Heart right ventricle (tissue), 16 donors: ENCODE results near the gene RAD51B. TPM values are rescaled to one million over a fixed set of nuclear protein-coding genes. Genes with fewer than 3 reads are reported as not detected.
A peak's percentile ranks its signal among the peaks of the same experiment; 100 is the strongest.

ENCODE experiments used
- ATAC-seq, 8 donors: fragments of 200-7000 bp; cut with Tn5 transposase; one replicate each; pipeline ENCODE4 v1.9.1; 2020; ENCODE audit warnings: mild to moderate bottlenecking in 8 of 8, moderate library complexity in 8 of 8, moderate number of reproducible peaks in 1 of 8
- DNase-seq, 2 donors: peaks; one replicate each; pipeline ENCODE4 v3.0.0-alpha.2; 2020
- H3K27ac ChIP-seq, 10 donors: fragments of 200-600 bp; sonication (generic) in 2 of 10; one replicate each; pipeline versions ENCODE4 v1.5.0 to v1.8.0; 2020 to 2022; ENCODE audit warnings: mild to moderate bottlenecking in 3 of 10
- H3K27me3 ChIP-seq, 7 donors: fragments of 200-600 bp; one replicate each; pipeline ENCODE4 v1.8.0; 2021 to 2022; ENCODE audit warnings: mild to moderate bottlenecking in 2 of 7
- H3K36me3 ChIP-seq, 9 donors: fragments of 200-600 bp; sonication (generic) in 1 of 9; one replicate each; pipeline versions ENCODE4 v1.5.0 to v1.8.0; 2020 to 2022; ENCODE audit warnings: mild to moderate bottlenecking in 2 of 9
- H3K4me1 ChIP-seq, 9 donors: fragments of 200-600 bp; sonication (generic) in 1 of 9; one replicate each; pipeline versions ENCODE4 v1.5.0 to v1.8.0; 2020 to 2022; ENCODE audit warnings: mild to moderate bottlenecking in 4 of 9
- H3K4me3 ChIP-seq, 10 donors: fragments of 200-600 bp; sonication (generic) in 2 of 10; one replicate each; pipeline versions ENCODE4 v1.5.0 to v1.8.0; 2020 to 2022; ENCODE audit warnings: mild to moderate bottlenecking in 7 of 10, moderate library complexity in 2 of 10
- H3K9me3 ChIP-seq, 11 donors: fragments of 200-600 bp in 10 of 11; sonication (generic) in 2 of 11; one replicate each; pipeline versions ENCODE4 v1.5.0 to v1.8.0; 2013 to 2022; ENCODE audit warnings: mild to moderate bottlenecking in 2 of 11, control low read depth in 1 of 11, moderate library complexity in 1 of 11
- CTCF ChIP-seq, 9 donors: fragments of 200-600 bp; sonication (generic) in 2 of 9; IDR thresholded peaks; one replicate each; pipeline versions ENCODE4 v1.5.0 to v1.8.0; 2021 to 2022; ENCODE audit warnings: antibody characterized with exemption in 9 of 9, mild to moderate bottlenecking in 5 of 9, moderate library complexity in 1 of 9
- WGBS, 2 donors: extraction: QIAGEN DNeasy Blood & Tissue Kit; methylation state at CpG; one replicate each; pipeline ENCODE4 v1.1.7; 2013; ENCODE audit warnings: inconsistent platforms in 1 of 2; 5-methylcytosine and 5-hydroxymethylcytosine counted together
- intact Hi-C, 10 donors: fragments of 100-400 bp; cut with DNase I; formaldehyde crosslinking; loops; one replicate each; pipeline versions ENCODE4 v1.11.1 to v1.14.2; 2022
- polyA plus RNA-seq, 2 donors: library from polyadenylated mRNA; stranded (reverse); fragments of 200-250 nt; gene quantifications; one replicate each; pipeline ENCODE4 v1.2.3, GENCODE V29; 2013
- total RNA-seq, 10 donors: library from RNA; stranded (reverse); fragmentation: NEBNext Ultra II Directional in 3 of 10; extraction: Animal tissue kit (Norgen Biotek cat#: 25700) in 3 of 10; gene quantifications; one replicate each; pipeline versions ENCODE4 v1.2.1 to v1.2.4, GENCODE V29; 2021 to 2023
- donor health status: Arrhythmogenic right ventricular cardiomyopathy.
- donor health status: ischemic (EF 13 %, LVEDD 7.1; RV severe dilation, severe dysfunction).
- donor health status: healthy with polysubstance abuse.
- donor health status: DM: no; HTN: yes; CAD: no.
- donor health status: DM: no; HTN: no; CAD: no.
- donor health status: ischemic (EF 25% LVEDD 6.9; RV normal size, moderate dysfunction).
- donor health status: ischemic (EF 25% LVEDD 5.7; RV mildly dilated, moderate dysfunction).
- donor health status: healthy.
- donor health status: DM: yes; HTN: yes; CAD: no.
- donor health status: Ischemic cardiomyopathy.
- donor health status: ischemic (EF 35%, LVEDD 5.7; RV mildly dilated, moderate dysfunction).
- donor health status: nonischemic (EF 11% LVEDD 7.7; RV severe dilation, severe dysfunction).
- donor health status: DM: yes; HTN: yes; CAD: no.
- donor health status: PGD.
- donor health status: ischemic (EF 29% LVEDD 5.4; RV normal size, mild dysfunction).
- donor health status: nonischemic (EF 23%, LVEDD 6.1; RV moderate dilation, normal function).

RAD51B gene
- total and polyA plus RNA-seq, 12 donors = 0.88 to 8.6 (median 3.5) TPM

GRCh38 chr14:68559949-68560348 lies 740.4 kb downstream of the RAD51B start:
- intact Hi-C loops = no loop called here
- no peak overlapping the region for H3K27ac ChIP-seq
- 91 to 94% methylated on average over 5 of the region's 5 CpGs for WGBS, 2 donors
- ATAC-seq (no peak), DNase-seq (no peak)
- H3K4me3 ChIP-seq = no peak overlapping the region
- no peaks in the 10 kb centered on the region for H3K36me3 ChIP-seq
- no peaks in the 10 kb centered on the region for H3K9me3 ChIP-seq
- no peaks in the 10 kb centered on the region for H3K27me3 ChIP-seq
- no peak for TF ChIP-seq CTCF (IDR thresholded peaks at IDR 0.05)
- peaks cover 10 to 49% (median 36%) of the 10 kb centered on the region in 9 donors for H3K4me1 ChIP-seq

- 80 to 82% methylated on average over 10 of the region's 10 CpGs for WGBS, 2 donors
- ATAC-seq (no peak), DNase-seq (no peak)
- H3K36me3 ChIP-seq = no peaks in the 10 kb centered on the region
- peak overlapping the region in 6 of 10 donors; percentile 7 to 95 (median 82) for H3K27ac ChIP-seq
- TF ChIP-seq CTCF (IDR thresholded peaks at IDR 0.05) = no peak
- intact Hi-C loops = no loop called here
- peaks cover 10 to 56% (median 45%) of the 10 kb centered on the region in 9 donors for H3K4me1 ChIP-seq
- no peak overlapping the region for H3K4me3 ChIP-seq
- no peaks in the 10 kb centered on the region for H3K27me3 ChIP-seq
- no peaks in the 10 kb centered on the region for H3K9me3 ChIP-seq
These were observed 742.0 kb downstream of the RAD51B start for GRCh38 chr14:68561531-68562007.

GRCh38 chr14:68562911-68563250 lies 743.3 kb downstream of the RAD51B start:
- Histone ChIP-seq H3K36me3 (no peaks in the 10 kb centered on the region), H3K9me3 (no peaks in the 10 kb centered on the region), H3K4me3 (no peak overlapping the region), H3K27me3 (no peaks in the 10 kb centered on the region), H3K27ac (peak overlapping the region; percentile 17 to 95 (median 80)), H3K4me1 (peaks cover 10 to 56% (median 47%) of the 10 kb centered on the region in 9 donors)
- no peak for TF ChIP-seq CTCF (IDR thresholded peaks at IDR 0.05)
- no peak for ATAC-seq
- no peak for DNase-seq
- intact Hi-C loops = no loop called here
- WGBS, 2 donors = 95 to 97% methylated on average over 9 of the region's 9 CpGs

GRCh38 chr14:68563251-68564131 lies 743.9 kb downstream of the RAD51B start:
- Histone ChIP-seq H3K4me3 (no peak overlapping the region), H3K36me3 (no peaks in the 10 kb centered on the region), H3K9me3 (no peaks in the 10 kb centered on the region), H3K27me3 (no peaks in the 10 kb centered on the region), H3K4me1 (peaks cover 10 to 62% (median 51%) of the 10 kb centered on the region in 9 donors), H3K27ac (peak overlapping the region; percentile 40 to 95 (median 80))
- TF ChIP-seq CTCF (IDR thresholded peaks at IDR 0.05) = no peak
- DNase-seq (no peak), ATAC-seq (peak; percentile 34 to 61 (median 53))
- intact Hi-C loops = no loop called here
- WGBS, 2 donors = 63 to 72% methylated on average over 21 of the region's 21 CpGs
